ENCODE results near the gene PERP. TPM values are rescaled to one million over a fixed set of nuclear protein-coding genes. Genes with fewer than 3 reads are reported as not detected.
A peak's percentile ranks its signal among the peaks of the same experiment; 100 is the strongest.
"Not testable (repeated sequence)": the region's sequence is repeated elsewhere in the genome, so short reads cannot be mapped to it uniquely, and the experiment has no call there.

PERP gene
- total and polyA plus RNA-seq, 7 donors = 0.70 to 12.3 (median 1.3) TPM

- H3K36me3 ChIP-seq (ENCODE audit: insufficient read depth in 1 of 2, low read depth in 1 of 2) = no peaks in the 10 kb centered on the region
- TF ChIP-seq CTCF (IDR thresholded peaks at IDR 0.05) = no peak
- peaks cover 0 to 3% (median 3%) of the 10 kb centered on the region in 3 donors for H3K27me3 ChIP-seq (ENCODE audit: insufficient read depth in 3 of 3, low read length in 2 of 3)
- 82 to 85% (median 84%) methylated on average over 4 of the region's 4 CpGs for WGBS, 3 donors
- H3K9me3 ChIP-seq = no peaks in the 10 kb centered on the region
- DNase-seq (no peak), ATAC-seq (no peak)
- H3K27ac ChIP-seq = no peak overlapping the region
- no peaks in the 10 kb centered on the region for H3K4me1 ChIP-seq
- intact Hi-C loops (cut with DNase I) = no loop called here
- H3K4me3 ChIP-seq = no peak overlapping the region
Measured at GRCh38 chr6:138142806-138143205, 35.6 kb upstream of the PERP start.

- intact Hi-C loops (cut with DNase I) = no loop called here
- H3K27me3 ChIP-seq (ENCODE audit: insufficient read depth in 3 of 3, low read length in 2 of 3) = no peaks in the 10 kb centered on the region
- DNase-seq (no peak), ATAC-seq (peak in 1 of 4 donors; percentile 57)
- H3K27ac ChIP-seq = no peak overlapping the region
- WGBS, 3 donors = 85 to 93% (median 93%) methylated on average over 8 of the region's 8 CpGs
- H3K36me3 ChIP-seq (ENCODE audit: insufficient read depth in 1 of 2, low read depth in 1 of 2) = no peaks in the 10 kb centered on the region
- H3K9me3 ChIP-seq = no peaks in the 10 kb centered on the region
- TF ChIP-seq CTCF (IDR thresholded peaks at IDR 0.05) = no peak
- H3K4me3 ChIP-seq = no peak overlapping the region
- no peaks in the 10 kb centered on the region for H3K4me1 ChIP-seq
Measured at GRCh38 chr6:138129190-138129589, 22.0 kb upstream of the PERP start.

GRCh38 chr6:138128096-138128495, 20.9 kb upstream of the PERP start:
- DNase-seq = no peak
- 66 to 75% (median 69%) methylated on average over 3 of the region's 3 CpGs for WGBS, 3 donors
- Histone ChIP-seq H3K27ac (no peak overlapping the region), H3K9me3 (no peaks in the 10 kb centered on the region), H3K27me3 (ENCODE audit: insufficient read depth in 3 of 3, low read length in 2 of 3) (peaks cover 0 to under 1% (median 0%) of the 10 kb centered on the region in 3 donors), H3K4me1 (no peaks in the 10 kb centered on the region), H3K36me3 (ENCODE audit: insufficient read depth in 1 of 2, low read depth in 1 of 2) (no peaks in the 10 kb centered on the region), H3K4me3 (no peak overlapping the region)
- intact Hi-C loops (cut with DNase I) = no loop called here
- ATAC-seq = no peak
- TF ChIP-seq CTCF (IDR thresholded peaks at IDR 0.05) = no peak

- Histone ChIP-seq H3K27me3 (ENCODE audit: insufficient read depth in 3 of 3, low read length in 2 of 3) (peaks cover 0 to 7% (median 2%) of the 10 kb centered on the region in 3 donors), H3K9me3 (no peaks in the 10 kb centered on the region), H3K27ac (no peak overlapping the region), H3K4me1 (no peaks in the 10 kb centered on the region), H3K36me3 (ENCODE audit: insufficient read depth in 1 of 2, low read depth in 1 of 2) (no peaks in the 10 kb centered on the region), H3K4me3 (no peak overlapping the region)
- DNase-seq (no peak), ATAC-seq (no peak)
- intact Hi-C loops (cut with DNase I) = no loop called here
- 85 to 95% (median 91%) methylated on average over 4 of the region's 4 CpGs for WGBS, 3 donors
- no peak for TF ChIP-seq CTCF (IDR thresholded peaks at IDR 0.05)
Measured at GRCh38 chr6:138124096-138124495, 16.9 kb upstream of the PERP start.

- ATAC-seq = no peak
- Histone ChIP-seq H3K4me3 (no peak overlapping the region), H3K27ac (no peak overlapping the region), H3K4me1 (peaks cover 2% of the 10 kb centered on the region), H3K9me3 (no peaks in the 10 kb centered on the region), H3K27me3 (ENCODE audit: insufficient read depth in 3 of 3, low read length in 2 of 3) (peaks cover 2 to 12% (median 3%) of the 10 kb centered on the region in 3 donors), H3K36me3 (ENCODE audit: insufficient read depth in 1 of 2, low read depth in 1 of 2) (no peaks in the 10 kb centered on the region)
- intact Hi-C loops (cut with DNase I) = loop anchor here (5.0 to 10.0 kb wide), 4 partner anchors 162 to 392 kb away; partner anchors contain the start of gene HEBP2 (in 1 of the 2)
- no peak for TF ChIP-seq CTCF (IDR thresholded peaks at IDR 0.05)
- DNase-seq = no peak
Measured at GRCh38 chr6:138119976-138120375, 12.8 kb upstream of the PERP start.

GRCh38 chr6:138119229-138119628, 12.0 kb upstream of the PERP start:
- not testable (repeated sequence) for H3K9me3 ChIP-seq; H3K27ac ChIP-seq; DNase-seq; H3K4me1 ChIP-seq; ATAC-seq; H3K4me3 ChIP-seq; H3K36me3 ChIP-seq (ENCODE audit: insufficient read depth in 1 of 2, low read depth in 1 of 2)
- intact Hi-C loops (cut with DNase I) = loop anchor here (5.0 to 10.0 kb wide), 4 partner anchors 163 to 393 kb away; partner anchors contain the start of gene HEBP2 (in 1 of the 2)
- H3K27me3 ChIP-seq (ENCODE audit: insufficient read depth in 3 of 3, low read length in 2 of 3) = peaks cover 2 to 16% (median 3%) of the 10 kb centered on the region in 3 donors
- WGBS, 3 donors = 92 to 94% (median 92%) methylated on average over 1 of the region's 1 CpG
